ENCODE measurements around the gene SDK2.

GRCh38 chr17:73643852-73644144 lies 447 bp downstream of the SDK2 start:
- TF ChIP-seq CTCF (IDR thresholded peaks at IDR 0.05) (no peak), POLR2A (IDR thresholded peaks at IDR 0.05) (no peak)
